Stimulated activated CD8-positive, alpha-beta memory T cell treated with anti-CD3 and anti-CD28 coated beads, Interleukin-12 subunit alpha, Interleukin-12 subunit beta, amount 100 ng/mL, for 1 hour (primary cell): ENCODE results near the gene SV2B.
"Not testable (repeated sequence)": the region's sequence is repeated elsewhere in the genome, so short reads cannot be mapped to it uniquely, and the experiment has no call there.

Experiments
- DNase-seq: peaks from one replicate; pipeline ENCODE4 v3.0.0-alpha.2; 2020; ENCODE audit warnings: low read depth

SV2B gene

GRCh38 chr15:91099995-91100813, at the start of gene SV2B:
Gene SV2B (plus strand): TSS chr15:91100257. CDS start chr15:91226264, 126,007 bp downstream.
- no peak for DNase-seq

GRCh38 chr15:91051248-91051647, 48.8 kb upstream of the SV2B start:
- DNase-seq, result no peak

- DNase-seq, result no peak
These were observed 45.2 kb upstream of the SV2B start for GRCh38 chr15:91054816-91055215.

- DNase-seq, result no peak
These were observed 44.3 kb upstream of the SV2B start for GRCh38 chr15:91055548-91056331.

GRCh38 chr15:91061230-91061629, 38.8 kb upstream of the SV2B start:
- no peak for DNase-seq

- DNase-seq, result no peak
These were observed 38.1 kb upstream of the SV2B start for GRCh38 chr15:91061997-91062396.

GRCh38 chr15:91065505-91065904, 34.6 kb upstream of the SV2B start:
- DNase-seq, result no peak

- DNase-seq, result no peak
These were observed 33.0 kb upstream of the SV2B start for GRCh38 chr15:91067036-91067435.

GRCh38 chr15:91068436-91068835, 31.6 kb upstream of the SV2B start:
- DNase-seq, result no peak

- DNase-seq, result no peak
These were observed 31.1 kb upstream of the SV2B start for GRCh38 chr15:91068966-91069365.

- no peak for DNase-seq
These were observed 29.2 kb upstream of the SV2B start for GRCh38 chr15:91070872-91071271.

- DNase-seq, result no peak
These were observed 27.9 kb upstream of the SV2B start for GRCh38 chr15:91072161-91072560.

- no peak for DNase-seq
These were observed 27.0 kb upstream of the SV2B start for GRCh38 chr15:91073077-91073476.

GRCh38 chr15:91073768-91074167, 26.3 kb upstream of the SV2B start:
- no peak for DNase-seq

GRCh38 chr15:91075739-91076138, 24.3 kb upstream of the SV2B start:
- no peak for DNase-seq

GRCh38 chr15:91077029-91077428, 23.0 kb upstream of the SV2B start:
- no peak for DNase-seq

GRCh38 chr15:91093866-91094265, 6.2 kb upstream of the SV2B start:
- not testable (repeated sequence) for DNase-seq

- no peak for DNase-seq
These were observed 1.6 kb upstream of the SV2B start for GRCh38 chr15:91098451-91098850.

- no peak for DNase-seq
These were observed 452 bp upstream of the SV2B start for GRCh38 chr15:91099616-91099994.

GRCh38 chr15:91100814-91101607, 954 bp downstream of the SV2B start:
- no peak for DNase-seq

- no peak for DNase-seq
These were observed 1.5 kb downstream of the SV2B start for GRCh38 chr15:91101608-91101920.

- DNase-seq, result no peak
These were observed 2.7 kb downstream of the SV2B start for GRCh38 chr15:91102546-91103330.
